ENCODE results near the gene COA7.

- TF ChIP-seq CTCF (IDR thresholded peaks at IDR 0.05) (no peak), POLR2A (IDR thresholded peaks at IDR 0.05) (no peak)
Measured at GRCh38 chr1:52673513-52673912, 24.6 kb downstream of the COA7 start.
